ENCODE data around the gene ZNF614.

- TF ChIP-seq POLR2AphosphoS5 (IDR thresholded peaks at IDR 0.05; ENCODE audit: borderline replicate concordance, low read depth, low read length) (no peak), EZH2 (IDR thresholded peaks at IDR 0.05) (no peak)
These were observed 17.5 kb downstream of the ZNF614 start for GRCh38 chr19:52010674-52011073.
